CD4-positive, alpha-beta T cell treated with Interleukin-4 for 1 hour (primary cell): Measurements from ENCODE around the gene GSAP.

Source experiments
- DNase-seq, 2 donors: peaks; one replicate each; pipeline ENCODE4 v3.0.0-alpha.2; 2020 to 2022

Gene GSAP

DNA sequence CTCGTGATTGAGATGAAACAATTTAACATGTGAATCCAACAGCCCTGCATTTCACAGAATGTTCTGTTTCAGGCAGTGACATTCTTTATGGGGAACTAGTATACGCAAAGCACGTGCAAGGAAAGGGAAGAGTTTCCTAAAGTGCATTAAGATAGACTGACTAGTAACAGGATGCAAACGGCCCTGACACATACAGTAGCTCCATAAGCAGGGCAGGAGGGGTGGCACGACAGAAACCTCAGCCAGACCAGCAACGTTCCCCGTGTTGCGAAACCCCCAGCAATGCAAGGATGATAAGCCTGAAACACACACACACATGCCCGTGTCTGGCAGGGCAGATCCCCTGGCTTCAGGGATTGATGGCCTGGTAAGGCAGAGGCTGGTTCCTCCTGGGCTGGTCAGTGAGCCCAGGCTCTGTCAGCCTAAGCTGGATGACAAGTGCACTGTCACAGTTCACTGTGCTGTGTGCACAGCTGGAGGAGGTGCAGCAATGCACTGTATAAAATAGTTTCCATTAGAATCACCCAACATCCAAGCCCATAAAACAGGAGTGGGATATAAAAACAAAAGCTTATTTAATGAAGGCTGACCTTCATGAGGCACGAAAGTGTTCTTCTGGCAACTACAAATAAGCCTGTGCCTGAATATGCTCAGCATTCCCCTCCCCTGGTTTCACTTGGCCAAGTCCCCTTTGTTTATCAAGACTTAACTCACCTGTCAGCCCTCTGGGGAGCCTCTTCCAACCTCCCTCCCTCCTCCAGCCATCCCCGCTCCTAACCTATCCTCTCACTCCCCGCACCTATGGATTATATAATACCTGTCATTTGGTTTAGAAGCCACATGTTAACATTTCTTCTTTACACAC, 88.8 kb downstream of the GSAP start:
- DNase-seq, result peak in 1 of 2 donors; percentile 62

GRCh38 chr7:77326131-77326530, 90.0 kb downstream of the GSAP start:
- DNase-seq, result no peak

DNA sequence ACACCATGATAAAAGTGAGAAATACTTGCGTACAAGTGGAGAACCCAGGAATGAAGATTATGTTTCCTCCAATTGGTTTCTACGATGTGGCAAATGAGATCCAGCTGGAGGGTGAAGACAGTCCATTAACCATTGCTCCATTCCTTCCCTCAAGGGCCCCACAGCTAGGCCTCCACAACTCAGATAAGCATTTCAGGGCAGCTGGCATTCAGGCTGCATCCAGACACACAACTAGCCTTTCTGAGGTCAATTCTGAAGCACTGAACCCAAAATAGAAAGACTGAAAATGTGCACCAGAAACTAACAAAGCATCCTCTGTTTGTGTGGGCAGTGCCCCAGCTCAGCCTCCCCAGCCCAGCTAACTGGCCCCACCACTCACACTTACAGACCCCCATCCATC, 94.8 kb downstream of the GSAP start:
- no peak for DNase-seq

- DNase-seq, result no peak
Observed at GRCh38 chr7:77320714-77321113, 95.4 kb downstream of the GSAP start.

GRCh38 chr7:77320137-77320536, 96.0 kb downstream of the GSAP start:
- DNase-seq, result no peak

DNA sequence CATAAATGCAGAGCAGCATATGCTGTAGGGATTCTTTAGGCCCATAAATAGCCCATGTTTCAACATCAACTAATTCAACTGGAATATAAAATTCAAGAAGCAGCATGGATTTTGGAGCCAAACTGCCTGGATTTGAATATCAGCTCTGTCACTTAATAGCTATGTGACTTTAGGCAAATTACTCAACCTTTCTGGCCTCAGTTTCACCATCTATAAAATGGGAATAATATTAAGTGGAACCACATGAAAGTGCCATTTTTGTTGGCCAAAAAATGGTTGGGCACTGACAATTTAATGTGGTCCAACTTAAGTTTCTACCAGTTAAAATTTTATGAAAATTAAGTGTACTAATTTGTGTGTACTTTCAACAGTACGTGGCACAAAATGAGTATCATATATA, 98.1 kb downstream of the GSAP start:
- no peak for DNase-seq

DNA sequence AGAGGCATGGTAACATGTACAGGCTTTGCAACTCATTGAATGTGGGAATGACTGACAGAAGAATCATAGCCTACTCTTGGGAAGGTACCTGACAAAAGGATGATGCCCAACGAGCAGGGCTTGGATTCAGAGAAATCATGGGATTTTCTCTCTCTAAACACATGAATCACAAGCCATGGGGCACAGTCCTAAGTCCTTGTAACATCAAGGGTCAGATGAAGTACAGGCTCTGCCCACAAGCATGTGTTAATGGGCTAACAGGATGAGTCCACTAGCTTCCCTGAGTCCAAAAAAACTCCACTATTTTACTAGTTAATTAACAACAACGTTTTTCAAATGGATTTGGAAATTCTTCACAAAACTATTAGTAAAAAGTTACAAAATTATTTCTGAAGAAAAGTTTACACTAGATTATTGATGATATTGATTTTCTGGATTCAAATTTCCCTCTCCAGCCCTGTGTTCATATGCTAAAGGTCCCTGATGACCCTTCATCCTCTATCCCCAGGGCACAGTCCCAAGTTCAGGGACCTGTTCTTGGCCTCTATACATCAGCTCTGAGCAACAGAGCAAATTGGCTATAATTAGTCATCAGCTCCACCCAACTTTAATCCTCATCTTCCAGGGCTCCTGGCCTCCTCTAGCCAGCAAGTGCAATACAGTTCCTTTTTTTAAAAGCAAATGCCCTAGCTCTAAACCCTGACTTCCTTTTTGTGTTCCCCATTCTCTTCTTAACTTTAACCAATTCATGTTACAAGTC, 99.8 kb downstream of the GSAP start:
- no peak for DNase-seq

DNA sequence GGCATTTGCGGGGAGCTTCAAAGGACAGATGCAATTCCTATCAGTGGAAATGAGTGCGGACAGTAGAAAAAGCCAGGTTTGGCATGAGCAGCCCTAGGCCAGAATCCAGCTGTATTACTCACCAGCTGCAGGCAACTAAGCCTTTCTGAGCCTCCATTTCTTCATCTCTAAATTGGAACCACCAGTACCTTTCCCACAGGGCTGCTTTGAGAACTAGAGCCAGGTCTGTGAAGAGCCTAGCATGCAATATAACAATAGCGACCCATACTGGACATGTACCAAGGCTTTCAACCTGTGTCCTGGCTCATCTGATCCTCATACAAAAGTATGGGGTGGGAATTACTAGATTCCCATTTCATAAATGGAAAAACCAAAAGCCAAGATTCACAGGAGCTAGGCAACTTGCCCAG, 101.0 kb downstream of the GSAP start:
- no peak for DNase-seq

DNA sequence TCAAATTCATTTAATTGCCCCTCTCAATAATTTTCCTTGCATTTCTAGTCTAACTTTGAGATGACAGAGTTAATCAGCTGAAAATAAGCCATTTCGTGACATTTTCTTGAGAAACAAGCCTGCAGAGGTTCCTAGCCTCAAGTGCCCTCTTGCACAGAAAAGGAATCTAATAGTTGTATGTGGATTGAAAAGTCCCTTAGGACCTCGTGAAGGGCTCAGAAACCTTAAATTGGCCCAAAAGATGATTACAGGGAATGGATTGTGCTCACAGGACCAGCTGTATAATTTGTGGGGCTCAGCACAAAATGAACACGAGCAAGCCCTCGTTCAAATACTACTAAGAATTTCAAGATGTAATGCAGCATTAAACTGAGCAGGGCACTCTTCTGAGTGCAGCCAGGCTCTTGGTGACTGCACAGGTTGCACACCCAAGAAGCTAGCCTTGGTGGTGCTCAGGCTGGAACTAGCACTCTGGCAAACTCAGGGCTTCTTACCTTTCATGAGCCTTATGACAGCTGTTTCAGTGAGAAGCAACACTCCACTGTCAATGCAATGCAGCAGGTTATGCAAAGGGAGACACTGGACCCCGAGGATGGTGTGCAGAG, 102.2 kb downstream of the GSAP start:
- DNase-seq, result no peak

DNA sequence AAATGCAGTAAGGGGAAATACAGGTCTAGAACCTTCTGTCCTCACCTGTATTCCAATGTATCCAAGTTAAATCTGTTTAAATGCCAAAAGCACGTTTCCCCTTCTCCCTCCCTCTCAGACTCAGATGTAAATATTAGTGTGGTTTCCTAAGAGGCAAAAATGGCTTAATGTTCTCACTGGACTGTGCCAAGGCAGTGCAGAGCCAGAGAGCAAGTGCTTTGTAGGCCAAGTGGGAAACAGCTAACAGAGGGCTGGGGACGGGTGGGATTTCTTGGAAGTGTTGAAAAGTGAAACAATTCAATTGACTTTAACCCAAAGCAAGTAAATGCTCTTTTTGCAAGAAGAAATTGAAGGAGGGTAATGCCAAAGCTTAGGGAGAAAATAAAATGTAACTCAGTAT, 103.1 kb downstream of the GSAP start:
- no peak for DNase-seq

- DNase-seq, result no peak
Observed at GRCh38 chr7:77310982-77311381, 105.2 kb downstream of the GSAP start.

GRCh38 chr7:77309714-77310220, 106.4 kb downstream of the GSAP start:
- DNase-seq, result no peak

- DNase-seq, result no peak
Observed at GRCh38 chr7:77308792-77309191, 107.4 kb downstream of the GSAP start.

DNA sequence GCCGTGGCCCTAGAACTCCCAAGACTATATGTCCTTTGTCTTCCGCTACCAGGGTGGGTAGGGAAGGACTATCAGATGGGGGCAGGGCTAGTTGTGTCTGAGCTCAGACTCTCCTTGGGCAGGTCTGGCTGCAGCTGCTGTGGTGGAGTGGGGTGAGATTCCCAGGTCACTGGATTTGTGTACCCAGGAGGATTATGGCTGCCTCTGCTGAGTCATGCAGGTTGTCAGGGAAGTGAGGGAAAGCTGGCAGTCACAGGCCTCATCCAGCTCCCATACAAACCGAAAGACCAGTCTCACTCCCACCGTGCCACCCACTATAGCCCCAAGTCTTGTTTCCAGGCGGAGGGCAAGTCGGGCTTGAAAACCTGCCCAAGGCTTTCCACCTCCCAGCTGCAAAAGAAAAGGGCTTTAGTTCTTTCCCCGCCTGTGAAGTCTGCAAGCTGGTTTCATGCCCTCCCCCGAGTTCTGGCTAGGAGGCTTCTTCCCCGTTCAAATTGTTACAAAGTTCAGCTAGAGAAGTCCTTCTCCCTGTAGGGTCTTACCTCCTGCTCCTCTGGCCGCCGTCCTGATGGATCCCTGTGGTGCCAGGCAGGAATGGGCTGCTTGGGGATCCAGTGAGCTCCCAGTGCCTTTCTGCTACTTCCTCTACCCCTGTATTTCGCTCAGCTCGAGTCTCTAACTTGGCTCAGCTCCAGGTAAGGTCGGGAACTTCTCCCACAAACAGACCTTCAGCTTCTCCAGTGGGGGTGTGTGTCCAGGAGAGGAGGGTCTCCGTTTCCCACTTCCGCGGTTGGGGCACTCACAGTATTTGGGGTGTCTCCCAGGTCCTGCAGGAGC, 109.7 kb downstream of the GSAP start:
- no peak for DNase-seq

DNA sequence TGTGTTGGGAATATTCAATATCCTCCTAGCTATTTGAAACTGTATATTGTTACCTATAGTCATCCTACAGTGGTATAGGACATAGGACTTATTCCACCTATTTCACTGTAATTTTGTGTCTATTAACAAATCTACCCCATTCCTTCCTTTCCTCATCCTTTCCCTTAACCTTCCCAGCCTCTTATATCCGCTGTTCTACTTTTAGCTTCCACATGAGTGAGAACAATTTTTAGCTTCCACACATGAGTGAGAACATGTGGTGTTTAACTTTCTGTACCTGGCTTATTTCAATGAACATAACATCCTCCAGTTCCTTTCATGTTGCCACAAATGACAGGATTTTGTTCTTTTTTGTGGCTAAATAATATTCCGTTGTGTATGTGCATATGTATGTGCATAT, 120.6 kb downstream of the GSAP start:
- DNase-seq, result no peak

DNA sequence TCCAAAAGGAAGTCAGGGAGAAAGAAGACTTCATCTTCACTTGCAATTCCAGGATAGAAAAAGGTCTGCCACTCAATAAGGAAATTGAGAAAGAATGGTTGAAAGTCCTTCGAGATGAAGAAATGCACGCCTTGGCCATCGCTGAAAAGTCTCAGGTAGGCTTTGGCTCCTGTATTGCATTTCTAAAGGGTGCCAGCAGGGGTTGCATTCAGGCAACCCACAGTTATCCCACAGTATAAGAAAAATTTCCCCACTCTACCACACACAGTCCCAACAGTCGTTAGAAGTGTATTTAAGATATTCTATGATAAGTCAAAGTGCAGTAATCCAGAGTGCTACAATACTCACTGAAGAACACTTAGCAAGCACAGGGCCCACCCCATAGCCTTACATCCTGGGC, 123.1 kb downstream of the GSAP start:
- DNase-seq, result no peak

- DNase-seq, result no peak
Observed at GRCh38 chr7:77290425-77290824, 125.7 kb downstream of the GSAP start.

DNA sequence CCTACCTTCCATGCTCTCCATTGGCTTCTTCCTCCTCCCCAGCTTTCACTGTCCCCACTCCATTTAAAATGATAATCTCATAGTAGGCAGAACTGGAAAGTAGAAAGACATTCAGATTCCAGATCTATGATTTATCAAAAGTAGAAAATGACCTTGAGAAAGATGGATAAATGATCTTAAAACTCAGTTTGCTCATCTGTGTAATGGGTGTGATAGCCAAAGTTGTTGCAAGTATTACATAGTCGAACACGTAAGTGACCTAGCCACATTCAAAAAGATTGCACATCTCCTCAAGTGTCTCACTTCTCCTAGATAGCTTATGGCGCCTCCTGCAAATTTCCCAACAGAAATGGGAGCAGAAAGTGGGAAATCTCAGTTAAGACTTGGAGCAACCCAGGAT, 126.8 kb downstream of the GSAP start:
- DNase-seq, result no peak

GRCh38 chr7:77288676-77289320, 127.4 kb downstream of the GSAP start:
- DNase-seq, result no peak

- no peak for DNase-seq
Observed at GRCh38 chr7:77284616-77285015, 131.5 kb downstream of the GSAP start.

- DNase-seq, result no peak
Observed at GRCh38 chr7:77284005-77284404, 132.1 kb downstream of the GSAP start.

GRCh38 chr7:77282897-77283296, 133.3 kb downstream of the GSAP start:
- no peak for DNase-seq
